GM19023 (cell line): ENCODE results near the gene ARHGAP28.

Source experiments
- ATAC-seq: cut with Tn5 transposase; IDR thresholded peaks from one replicate; pipeline ENCODE4 v1.9.1; 2021; ENCODE audit warnings: mild to moderate bottlenecking, moderate library complexity; ENCODE audit not compliant: unreplicated experiment

ARHGAP28 gene

DNA sequence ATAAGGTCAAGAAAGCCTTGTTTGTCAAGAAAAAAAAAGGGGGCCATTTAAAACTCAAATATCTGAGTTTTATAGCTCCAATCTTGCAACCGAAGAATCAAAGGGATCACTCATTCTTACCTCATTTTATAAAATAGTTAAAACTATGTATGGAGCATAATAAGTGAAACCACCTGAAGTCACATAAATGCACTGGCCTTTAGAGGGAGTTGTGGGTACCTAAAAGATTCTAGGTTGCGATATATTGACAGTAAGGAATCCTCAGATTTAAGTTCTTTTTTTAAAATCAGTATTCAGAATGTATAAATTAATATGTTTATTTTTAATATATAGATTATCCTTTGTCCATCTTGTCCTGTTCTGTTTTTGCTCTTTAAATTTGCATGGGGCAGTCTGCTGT, 3.4 kb downstream of the ARHGAP28 start:
- no peak for ATAC-seq

DNA sequence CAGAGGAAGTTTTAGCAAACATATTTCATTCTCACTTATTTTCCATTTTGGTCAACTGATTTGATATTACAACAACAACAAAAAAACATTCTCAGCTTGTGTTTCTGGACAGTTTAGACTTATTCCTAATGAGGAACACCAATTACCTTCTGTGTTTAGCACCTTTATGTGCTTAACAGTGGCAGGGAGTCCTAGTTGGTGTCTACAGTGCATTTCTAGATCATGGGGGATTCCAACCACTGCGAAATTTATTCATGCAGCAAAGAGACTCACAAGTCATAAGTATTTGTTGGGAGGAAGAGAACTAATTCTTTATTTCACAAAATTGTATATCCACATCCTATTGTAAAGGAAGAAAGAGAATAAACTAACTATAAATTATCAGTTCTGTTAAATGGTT, 4.2 kb downstream of the ARHGAP28 start:
- no peak for ATAC-seq

DNA sequence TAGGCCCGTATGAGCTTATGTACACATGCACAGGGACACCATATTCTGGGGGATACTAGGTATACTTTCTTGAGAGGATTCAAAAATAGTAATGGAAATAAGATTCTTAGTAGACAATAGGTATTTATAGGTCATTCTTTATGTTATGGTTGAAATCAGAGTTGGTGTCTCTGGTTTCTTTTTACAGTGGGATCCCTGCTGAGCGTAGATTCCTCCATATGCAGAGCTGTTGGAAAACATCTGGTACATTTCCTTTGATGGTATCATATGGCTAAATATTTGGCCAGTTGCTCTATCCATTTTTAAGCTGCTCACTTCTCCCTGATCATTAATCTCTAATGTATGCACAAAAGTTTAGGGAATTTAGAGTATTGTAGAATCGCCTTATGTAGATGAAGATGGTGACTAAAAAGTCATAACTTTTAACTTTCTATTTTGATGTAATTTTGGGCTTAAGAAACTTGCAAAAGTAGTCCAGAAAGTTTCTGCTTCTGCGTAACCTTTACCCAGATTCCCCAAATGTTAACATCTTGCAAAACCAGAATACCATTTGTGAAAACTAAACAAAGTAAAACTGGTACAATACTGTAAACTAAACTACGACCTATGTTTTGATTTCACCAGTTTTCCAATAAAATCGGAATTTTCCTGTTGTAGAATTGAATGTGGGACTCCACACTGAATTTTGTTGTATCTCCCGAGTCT, 5.4 kb downstream of the ARHGAP28 start:
- no peak for ATAC-seq

DNA sequence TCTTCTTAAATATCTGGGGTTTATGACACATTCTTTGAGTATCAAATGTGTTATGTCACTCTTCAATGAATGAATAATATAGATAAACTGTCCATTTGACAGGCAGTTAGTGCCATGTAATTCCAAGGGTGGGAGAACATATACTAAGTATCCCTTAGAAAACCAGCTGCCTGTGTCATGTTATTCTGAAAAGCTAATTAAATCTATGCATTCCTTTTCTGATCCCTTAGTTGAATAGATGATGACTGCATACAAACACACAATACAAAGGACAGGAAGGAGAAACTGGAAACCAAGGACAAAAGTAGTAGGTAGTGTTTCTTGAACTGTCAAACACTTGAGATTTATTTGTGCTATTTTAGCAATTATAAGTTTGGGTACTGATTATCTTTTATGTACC, 8.3 kb downstream of the ARHGAP28 start:
- ATAC-seq = no peak

DNA sequence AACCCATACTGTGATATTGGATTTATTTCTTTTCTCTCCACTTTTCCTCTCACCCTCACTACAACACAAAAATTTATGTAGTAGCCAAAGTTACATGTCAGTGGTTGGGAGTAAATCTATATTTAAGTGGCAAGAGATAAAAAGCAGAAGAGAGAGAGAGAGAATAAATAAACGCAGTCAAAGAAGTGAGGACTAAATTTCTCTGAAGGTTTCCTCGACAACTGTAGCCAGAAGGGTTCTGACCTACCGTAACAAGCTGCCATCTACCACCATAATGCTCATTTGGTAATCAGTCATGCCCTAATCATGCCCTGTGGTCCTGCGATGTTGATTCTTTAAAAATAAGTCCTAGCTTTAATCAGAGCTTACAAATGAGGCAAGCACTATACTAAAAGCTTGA, 9.1 kb downstream of the ARHGAP28 start:
- ATAC-seq = no peak

DNA sequence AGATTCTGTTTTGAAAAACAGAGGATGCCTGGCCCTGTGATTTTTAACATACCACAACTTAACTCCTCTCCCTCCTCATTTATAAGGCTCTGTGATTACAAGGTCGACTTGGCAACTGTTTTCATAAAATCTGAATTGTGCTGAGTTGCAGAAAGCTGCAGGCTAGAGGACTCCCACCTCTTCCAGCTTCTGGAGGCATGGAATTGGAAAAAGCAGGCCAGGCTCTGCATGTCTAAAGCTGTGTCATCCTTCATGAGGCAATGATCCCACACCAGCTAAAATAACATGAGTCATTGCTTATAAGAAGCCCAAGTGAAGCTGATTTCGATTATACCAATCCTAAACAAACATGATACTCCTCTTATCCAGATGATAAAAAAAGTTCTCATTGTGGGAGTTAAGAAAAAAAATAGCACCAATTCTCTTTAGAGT, 11.7 kb downstream of the ARHGAP28 start:
- ATAC-seq = no peak

DNA sequence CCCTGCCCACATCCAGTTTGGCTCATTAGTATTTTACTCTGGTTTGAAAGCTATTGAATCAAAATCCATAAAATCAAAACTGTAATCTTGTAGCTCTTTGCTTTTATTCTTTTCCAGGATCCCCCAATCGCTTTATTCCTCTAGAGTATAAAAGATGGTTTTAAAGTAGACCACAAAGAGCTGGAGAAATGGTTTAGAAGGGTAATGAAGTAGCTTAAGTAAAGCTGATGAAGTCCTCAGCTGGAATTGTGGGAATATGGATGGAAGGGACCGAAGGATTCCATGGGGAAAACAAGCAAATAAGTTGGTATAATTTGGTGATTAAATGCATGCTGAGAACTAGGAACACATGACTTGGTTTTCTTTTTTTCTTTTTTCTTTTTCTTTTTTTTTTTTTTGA, 12.3 kb downstream of the ARHGAP28 start:
- ATAC-seq = no peak

DNA sequence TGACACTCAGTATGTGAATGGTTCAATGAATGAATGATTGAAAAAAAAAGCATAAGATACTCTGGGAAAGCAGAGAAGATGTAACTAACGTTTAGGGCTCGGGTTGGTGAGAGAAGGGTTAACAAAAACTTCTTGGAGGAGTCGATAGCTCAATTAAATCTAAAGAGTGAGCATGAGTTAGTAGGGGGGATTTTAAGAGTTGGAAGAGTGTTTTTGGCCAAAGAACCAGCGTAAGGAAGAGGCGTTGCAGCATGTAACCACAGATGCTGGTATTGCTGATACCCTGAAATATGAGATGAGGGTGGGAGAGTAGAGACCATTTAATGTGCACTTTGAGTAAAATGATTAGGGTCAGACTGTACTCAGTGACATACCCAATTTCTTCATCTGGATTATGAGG, 14.5 kb downstream of the ARHGAP28 start:
- ATAC-seq = no peak

DNA sequence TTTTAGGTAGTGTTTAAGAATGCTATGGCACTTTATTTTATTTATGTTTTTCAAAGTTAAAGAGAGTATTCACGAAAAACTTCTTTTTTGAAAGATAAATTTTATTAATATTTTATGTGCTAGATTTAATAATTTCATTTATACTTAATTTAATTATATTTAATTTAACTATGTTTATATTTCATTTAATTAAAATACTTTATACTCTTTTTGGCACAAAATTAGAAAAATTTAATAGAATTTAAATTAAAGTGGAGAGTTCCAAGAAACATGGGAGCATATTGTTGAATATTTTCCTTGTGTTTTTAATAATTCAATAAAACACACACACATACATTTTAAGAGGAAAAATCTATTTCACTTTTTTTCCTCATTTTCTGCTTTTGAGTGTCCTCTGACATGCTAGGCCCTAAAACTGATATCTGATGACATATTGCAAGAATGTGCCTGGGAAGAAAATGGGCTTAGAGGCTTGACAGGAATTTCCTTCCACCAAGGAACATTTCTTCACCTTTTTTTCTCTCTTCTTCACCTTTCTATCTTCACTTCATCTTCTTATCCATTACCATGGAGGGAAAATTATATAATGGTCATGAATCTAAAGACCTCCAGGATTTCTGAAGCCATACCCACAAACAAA, 15.4 kb downstream of the ARHGAP28 start:
- no peak for ATAC-seq

DNA sequence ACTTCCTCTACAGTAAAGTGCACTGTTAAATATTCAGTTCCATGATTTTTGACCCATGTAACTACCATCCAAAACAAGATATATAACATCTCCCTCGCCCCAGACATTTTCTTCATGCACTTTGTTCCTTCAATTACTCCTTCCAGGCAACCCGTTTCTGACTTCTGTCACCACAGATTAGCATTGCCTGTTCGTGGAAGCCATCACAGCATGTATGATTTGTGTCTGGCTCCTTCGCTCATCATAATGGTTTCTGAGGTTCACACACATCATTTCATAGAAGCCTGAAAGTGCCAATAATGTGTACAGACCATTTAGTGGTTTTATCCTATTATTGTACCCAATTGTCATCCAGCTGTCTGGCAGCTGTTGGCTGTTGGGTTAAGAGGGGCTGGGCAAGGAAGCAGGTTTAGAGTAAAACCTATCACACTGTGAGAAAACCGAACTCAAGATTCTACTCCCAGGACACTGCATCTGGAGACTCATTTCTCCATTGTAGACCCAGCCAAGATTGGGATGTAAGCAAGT, 16.1 kb downstream of the ARHGAP28 start:
- no peak for ATAC-seq

DNA sequence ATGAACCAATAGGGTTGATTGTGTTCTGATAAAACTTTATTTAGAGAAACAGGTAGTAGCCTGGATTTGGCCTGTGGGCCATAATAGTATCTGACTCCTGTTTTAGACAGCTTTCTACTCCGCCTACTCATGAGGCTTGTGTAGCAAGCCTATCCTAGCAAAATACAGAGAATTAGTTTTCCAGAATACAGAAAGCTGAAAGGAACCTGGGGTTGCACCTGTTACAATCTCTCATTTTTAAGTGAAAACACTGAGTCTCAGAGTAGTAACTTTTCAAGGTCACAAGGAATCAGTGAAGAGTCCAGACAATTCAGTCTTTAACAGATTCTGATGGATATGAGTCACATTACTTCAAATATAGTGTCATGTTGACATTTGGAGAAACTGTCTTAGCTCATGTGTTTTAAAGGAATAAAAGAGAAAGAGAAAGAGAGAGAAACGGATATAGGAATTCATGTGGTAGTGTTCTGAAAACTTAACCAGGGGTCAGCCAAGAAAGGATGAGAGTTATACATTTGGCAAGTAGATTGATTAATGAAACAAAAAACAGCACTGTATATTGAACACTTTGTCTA, 17.0 kb downstream of the ARHGAP28 start:
- ATAC-seq = no peak

DNA sequence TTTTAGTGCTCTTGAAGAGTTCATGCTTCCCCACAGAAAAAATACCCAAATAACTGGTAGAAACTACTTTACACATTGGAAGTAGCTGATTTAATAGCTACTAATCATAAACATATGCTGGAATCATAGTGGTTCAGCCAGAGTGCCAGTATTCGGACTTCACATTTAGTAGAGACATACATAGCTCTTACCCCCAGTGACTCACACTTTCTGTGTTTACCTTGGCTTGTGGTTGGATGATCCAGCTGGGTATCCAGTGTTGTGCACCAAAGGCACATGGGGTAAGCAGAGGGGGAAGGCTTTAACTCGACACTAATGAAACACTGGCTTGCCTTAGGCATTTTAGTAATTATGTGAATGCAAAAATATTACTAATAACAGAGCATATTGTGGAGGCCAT, 18.1 kb downstream of the ARHGAP28 start:
- no peak for ATAC-seq

DNA sequence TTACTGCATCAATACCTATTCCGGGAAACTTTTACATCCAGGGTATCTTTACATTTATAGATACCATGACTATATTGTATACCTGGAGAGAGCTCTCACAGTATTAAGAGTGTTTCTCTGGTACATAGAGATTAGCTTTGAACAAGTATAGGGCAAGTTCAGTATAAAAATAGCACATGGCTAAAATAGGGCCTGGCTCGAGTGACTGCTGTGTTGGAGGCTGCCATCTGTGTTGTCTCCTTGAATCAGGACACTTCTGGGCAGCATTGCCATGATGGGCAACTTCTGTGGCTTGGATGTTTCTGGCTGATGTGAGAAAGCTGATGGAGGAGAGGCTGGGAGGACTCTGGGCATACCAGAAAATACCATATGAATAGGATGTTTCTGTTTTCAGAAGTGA, 18.7 kb downstream of the ARHGAP28 start:
- ATAC-seq = no peak

DNA sequence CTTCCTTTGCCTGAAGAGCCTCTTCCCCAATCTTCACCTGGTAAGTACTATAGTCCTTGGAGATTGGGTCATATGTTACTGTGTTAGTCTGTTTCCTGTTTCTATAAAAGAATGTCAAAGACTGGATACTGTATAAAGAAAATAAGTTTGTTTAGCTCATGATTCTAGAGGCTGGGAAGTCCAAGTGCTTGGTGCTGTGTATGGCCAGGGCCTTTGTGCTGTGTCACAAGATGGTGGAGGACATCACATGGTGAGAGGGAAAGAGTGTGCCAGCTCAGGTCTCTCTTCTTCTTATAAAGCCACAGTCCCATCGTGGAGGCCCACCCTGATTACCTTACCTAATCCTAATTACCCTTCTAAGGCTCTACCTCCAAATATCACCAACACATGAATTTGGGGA, 20.9 kb downstream of the ARHGAP28 start:
- ATAC-seq = no peak

DNA sequence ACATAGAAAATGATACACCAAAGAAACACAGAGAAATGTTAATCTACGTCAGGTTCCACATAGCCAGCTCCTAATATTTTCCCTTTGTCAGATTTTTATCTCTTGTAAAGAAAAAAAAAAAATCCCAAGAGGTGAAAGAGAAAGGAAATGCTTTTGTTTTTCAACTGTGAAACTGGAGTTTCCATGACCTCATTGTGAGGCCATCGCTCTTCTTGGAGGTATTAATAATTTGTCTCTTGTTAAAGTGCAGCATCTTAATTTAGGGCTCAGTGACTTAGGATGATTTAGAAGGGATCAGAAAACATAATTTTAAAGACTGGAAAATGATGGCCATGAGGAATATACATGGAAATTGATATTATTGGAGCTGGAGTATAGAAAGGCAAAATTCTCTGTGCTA, 21.7 kb downstream of the ARHGAP28 start:
- ATAC-seq = no peak

DNA sequence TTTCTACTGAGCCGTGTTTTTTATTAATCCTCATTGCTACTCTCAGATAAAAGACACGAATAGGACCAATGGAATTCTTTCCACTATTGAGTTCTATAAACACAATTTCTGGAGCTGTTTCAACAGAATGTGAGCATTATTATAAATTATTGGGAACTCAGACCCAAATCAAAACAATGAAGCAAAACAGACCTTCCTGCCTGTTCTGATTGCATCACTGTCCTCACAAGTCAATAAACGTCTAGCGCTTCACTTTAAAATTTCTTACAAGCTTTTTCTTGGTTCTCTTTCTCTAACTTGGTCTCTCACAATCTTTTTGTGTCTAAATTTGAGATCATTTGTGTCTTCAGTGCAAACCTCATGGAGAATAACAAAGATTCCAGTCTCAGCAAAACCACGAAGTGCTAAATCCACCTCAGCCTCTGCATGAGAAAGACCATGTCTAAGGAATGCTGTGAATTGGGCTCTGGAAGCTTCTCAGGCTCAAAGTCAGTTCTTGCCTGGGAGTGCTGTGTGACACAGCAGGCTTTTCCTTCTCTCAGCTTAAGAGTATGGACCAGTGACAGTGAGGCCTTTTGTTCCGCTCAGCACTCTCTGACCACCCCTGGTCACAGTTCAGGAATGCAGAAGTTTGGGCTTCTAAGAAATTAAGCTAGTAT, 22.8 kb downstream of the ARHGAP28 start:
- ATAC-seq = no peak

DNA sequence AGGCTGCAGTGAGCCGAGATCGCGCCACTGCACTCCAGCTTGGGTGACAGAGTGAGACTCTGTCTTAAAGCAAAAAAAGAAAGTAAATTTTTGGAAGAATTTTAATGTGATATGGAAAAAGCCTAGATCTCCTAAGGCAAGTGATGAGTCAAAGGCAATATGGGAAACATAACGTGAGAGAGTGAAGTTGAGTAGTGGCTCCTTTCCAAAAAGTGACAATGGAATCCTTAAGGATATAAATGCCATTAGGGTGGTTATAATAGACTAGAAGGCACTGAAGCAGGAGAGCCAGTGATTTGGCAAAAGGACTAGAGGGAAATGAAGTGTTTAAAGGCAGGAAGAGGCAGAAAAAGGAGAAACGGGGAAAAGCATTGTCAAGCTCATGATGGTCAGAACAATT, 25.6 kb downstream of the ARHGAP28 start:
- ATAC-seq = no peak

DNA sequence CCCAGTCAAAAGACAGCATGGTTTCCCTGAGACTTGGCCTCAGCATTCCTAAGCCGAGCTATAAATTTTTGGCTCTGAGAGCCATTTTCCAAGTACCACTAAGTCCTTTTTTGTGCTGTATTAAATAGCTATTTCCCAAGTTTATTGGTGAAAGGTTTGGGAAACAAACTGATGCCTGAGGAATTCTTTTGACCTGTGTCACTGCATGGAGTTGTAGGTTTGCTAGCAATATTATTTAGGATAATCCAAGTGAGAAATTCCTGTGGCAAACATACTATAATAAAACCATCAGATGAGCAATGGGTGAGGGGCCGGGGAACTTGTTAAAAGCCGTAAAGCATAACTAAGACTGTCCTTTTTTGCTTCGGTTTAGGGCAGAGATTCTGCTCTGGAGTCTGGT, 28.4 kb downstream of the ARHGAP28 start:
- ATAC-seq = no peak

DNA sequence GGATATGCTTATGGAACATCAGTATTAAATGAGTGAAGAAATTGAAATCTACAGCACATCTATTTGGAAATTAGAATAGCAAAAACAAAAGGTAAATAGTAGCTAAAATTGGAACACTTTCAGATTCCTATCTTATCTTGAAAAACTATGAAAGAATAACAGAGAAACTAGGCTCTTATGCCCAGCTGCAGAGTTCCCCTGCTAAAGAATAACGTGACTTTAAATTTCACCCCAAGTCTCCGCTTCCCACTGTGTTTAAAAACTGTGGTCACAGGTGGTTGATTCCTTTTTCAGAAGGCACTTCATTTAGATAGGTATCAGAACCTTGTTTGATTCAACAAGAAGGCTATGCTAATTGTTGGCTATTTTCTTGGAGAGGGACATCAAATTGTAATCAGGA, 30.1 kb downstream of the ARHGAP28 start:
- ATAC-seq = no peak

DNA sequence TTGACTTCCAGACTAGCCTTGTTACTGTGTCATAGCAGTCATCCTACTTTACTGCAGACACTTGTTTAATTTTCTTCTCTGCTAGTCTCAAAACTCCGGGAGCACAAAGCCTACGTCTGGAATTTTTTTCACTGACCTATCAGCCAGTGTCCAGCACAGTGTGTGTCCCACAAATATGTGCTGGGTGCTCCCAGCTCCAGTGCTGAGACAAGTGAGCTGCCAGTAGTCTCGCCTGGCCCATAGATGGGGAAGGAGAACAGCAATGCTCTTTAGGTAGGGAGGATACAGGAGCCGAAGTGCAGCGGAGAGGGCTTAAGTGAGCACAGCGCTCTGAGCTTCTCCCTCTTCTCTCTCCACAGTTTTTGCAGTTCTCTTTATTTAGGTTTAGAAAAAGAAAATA, 34.0 kb downstream of the ARHGAP28 start:
- no peak for ATAC-seq

DNA sequence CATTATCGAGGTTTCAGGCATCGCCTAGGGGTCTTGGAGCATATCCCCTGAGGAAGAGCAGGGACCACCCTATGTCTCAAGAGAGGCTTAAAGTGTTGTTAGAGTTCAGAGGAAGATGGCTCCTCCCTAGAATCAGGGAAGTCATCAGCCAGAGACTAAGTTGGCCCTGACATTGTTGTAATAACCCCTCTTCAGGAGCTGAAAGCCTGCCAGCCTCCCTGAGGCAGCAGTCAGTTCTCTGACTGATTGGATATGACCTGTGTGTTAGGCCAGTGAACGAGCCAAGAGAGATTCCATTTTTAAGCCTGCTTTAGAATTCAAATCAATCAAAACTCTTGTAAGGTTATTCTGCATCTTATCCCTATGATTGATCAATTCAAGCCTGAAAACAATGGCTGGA, 34.9 kb downstream of the ARHGAP28 start:
- no peak for ATAC-seq

DNA sequence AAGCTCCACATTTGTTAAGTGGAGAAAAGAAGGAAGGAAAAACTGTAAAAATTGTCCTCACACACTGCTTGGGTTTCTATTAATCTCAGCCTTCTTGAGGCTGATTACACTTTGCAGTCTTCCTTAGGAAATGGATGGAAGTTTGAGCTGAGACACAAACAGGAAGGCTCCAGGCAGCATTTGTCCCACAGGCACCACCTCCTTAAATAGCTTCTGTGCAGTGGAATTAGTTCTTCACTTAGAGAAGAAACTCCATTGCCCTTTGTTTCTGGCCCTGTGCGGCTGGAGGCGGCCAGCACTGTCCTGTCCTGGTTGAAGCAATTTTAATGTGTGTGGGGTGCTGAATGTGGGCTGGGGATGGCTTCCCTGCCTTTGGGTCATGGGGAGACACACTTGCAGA, 44.3 kb downstream of the ARHGAP28 start:
- no peak for ATAC-seq
